RCC 7860 (cell line): ENCODE measurements around the gene VPS72.
"Not testable (repeated sequence)": the region's sequence is repeated elsewhere in the genome, so short reads cannot be mapped to it uniquely, and the experiment has no call there.

Source experiments
- DNase-seq: peaks from one replicate; pipeline ENCODE4 v3.0.0-alpha.2; 2015; ENCODE audit warnings: low spot score
- FAIRE-seq: peaks from 2 replicates; lab custom pipeline; 2012; peaks lifted over from hg19 to GRCh38; lab: Jason Lieb, UNC

The VPS72 gene, protein sequence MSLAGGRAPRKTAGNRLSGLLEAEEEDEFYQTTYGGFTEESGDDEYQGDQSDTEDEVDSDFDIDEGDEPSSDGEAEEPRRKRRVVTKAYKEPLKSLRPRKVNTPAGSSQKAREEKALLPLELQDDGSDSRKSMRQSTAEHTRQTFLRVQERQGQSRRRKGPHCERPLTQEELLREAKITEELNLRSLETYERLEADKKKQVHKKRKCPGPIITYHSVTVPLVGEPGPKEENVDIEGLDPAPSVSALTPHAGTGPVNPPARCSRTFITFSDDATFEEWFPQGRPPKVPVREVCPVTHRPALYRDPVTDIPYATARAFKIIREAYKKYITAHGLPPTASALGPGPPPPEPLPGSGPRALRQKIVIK

DNA sequence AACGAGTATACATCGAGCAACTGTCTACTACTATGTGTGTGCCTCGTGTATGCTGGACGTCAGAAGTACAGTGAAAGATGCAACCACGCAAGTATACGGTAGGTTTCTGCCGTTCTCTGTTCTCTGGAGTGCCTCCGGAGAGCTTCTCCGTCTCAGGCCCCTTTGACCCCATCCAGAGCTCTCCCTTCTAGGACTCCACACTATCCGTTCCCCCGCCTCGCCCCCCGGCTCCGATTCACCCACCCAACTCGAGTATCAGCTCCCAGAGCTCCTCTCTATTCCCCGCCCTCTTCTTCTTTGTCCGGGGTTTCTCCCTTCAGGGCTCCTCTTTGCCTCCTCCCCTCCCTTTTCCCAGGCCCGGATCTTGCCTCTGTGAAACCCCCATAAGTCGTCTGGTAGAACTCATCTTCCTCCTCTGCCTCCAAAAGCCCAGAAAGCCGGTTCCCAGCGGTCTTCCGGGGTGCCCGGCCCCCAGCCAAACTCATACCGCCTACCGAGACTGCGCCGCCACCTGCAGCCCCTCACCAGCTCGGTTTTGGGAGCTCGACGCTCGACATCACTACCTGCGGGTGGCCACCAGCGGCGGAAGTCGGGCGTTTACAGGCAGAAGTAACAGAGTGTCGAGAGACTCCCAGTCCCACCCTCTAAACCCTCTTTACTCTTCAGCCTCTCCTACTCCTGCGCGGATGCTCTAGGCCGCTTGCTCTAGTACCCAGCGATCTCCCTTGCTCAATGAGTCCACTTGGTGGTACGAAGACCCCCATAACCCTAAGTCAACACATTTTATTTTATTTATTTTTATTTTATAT is at the start of gene VPS72:
Gene VPS72, minus strand, starts transcription at position 561 of the 809 bp plus-strand sequence. Its CDS starts 76 bp downstream, at position 485.
- no peak for FAIRE-seq
- peak; percentile 80 for DNase-seq

DNA sequence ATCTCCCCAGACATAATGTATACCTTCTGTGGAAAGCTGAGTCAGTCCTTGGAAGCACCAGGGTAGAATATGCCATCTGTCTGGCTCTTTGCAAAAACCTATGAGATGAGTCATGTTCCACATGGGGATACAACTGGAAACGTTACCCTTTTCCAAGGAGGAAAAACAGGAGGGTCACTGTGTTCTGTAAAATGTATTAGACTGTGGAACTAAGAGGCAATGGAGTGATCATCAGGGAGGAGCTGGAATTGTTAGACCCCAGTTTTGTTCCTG is 48.4 kb upstream of the VPS72 start:
- DNase-seq (peak; percentile 74), FAIRE-seq (peak; percentile 91)

DNA sequence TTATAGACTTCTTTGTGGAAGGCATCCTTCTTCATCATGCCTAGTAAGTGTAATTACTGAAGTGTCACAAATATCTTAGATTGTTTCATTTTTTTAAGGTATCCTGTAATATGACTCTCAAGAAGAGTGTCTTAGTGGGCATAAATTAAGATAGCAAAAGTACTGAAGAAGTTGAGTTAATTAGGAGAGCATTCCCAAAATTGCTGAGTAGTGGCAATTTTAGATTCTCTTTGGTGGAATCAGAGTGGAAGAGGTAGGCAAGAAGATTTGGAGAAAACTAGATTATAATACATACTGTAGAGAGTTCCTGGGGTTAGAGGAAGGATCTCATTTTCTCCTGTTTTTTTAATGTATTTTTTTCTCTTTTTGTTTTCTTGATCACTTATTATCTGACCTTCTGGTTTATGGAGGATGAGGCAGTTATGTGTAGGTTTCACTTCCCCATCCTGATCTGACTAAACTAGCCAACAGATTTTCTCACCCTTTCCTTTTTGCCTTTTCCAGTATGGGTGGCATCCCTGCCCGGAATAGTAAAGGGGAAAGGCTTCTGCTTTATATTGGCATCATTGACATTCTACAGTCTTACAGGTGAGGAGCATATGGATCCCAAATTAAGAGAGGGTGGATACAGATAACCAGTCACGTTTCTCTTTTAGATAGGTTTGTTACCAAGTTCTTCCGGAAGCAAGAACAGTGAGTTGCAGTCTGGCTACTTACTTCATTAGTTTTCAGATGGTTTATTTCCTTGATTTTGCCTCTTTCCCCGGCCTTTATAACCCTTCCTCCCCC is 47.9 kb upstream of the VPS72 start:
- DNase-seq: no peak
- FAIRE-seq: no peak

DNA sequence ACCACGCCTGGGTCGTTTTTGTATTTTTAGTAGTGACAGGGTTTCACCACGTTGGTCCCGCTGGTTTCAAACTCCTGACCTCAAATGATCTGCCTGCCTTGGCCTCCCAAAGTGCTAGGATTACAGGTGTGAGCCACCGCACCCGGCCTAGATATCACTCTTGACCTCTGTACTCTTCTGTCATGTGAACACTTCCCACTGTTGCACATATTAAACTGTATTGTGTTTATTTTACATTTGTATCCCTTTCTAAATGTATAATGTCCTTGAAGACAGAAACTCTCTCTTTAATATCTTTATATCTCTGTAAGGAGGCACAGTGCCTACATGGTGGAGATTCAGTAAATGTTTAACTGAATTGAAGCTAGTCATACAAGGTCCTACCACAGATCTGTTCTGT is 45.2 kb upstream of the VPS72 start:
- DNase-seq (no peak), FAIRE-seq (peak; percentile 46)

DNA sequence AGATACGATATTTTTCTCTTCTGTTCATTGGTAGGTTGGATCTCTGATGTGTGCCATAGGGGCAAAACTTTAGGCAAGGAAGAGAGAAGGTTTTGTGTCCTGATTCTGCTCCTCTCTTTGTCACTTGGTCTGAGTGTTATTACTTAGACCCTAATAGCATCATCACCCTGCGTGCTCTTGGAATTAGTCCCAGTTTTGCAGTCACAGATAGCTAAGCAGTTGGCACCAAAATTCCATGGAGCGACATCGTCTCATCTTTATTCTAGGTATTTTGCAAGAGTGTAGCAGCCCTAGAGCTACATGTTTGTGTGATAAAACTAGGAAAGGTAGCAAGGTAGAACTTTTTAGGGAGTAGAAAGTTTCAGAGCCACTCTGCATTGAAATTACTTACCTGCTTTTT is 32.1 kb upstream of the VPS72 start:
- FAIRE-seq: no peak
- no peak for DNase-seq

DNA sequence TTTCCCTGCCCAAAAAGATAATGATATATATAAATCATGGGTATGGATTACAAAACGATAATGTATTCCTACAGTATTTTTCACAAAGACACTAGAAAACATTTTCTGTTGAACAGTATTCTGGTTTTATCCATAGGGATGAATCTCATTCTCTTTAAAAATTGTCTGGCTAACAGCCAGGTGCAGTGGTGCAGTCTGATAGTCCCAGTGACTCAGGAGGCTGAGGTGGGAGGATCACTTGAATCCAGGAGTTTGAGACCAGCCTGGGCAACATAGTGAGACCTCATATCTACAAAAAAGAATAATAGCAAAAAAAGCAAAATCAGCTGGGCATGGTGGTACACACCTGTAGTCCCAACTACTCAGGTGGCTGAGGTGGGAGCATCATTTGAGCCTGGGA is 31.6 kb upstream of the VPS72 start:
- DNase-seq: no peak
- no peak for FAIRE-seq

DNA sequence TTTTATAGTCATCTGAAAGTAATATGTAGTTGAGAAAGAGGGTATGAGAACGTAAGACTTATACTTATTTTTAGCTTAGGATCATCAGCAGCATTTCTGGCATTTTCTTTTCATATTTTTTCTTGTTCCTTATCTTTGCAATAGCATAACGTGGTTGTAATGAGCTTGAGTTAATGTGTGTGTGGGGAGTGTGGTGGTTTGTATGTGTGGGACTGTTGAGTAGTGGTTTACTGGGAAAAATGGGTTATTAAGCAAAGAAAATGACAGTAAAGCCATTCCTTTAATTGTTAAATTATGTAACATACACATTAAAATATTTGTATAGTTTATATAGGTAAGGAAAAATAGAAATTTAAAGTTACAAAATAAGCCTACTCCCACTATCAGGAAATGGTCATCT is 23.6 kb upstream of the VPS72 start:
- DNase-seq (no peak), FAIRE-seq (no peak)

DNA sequence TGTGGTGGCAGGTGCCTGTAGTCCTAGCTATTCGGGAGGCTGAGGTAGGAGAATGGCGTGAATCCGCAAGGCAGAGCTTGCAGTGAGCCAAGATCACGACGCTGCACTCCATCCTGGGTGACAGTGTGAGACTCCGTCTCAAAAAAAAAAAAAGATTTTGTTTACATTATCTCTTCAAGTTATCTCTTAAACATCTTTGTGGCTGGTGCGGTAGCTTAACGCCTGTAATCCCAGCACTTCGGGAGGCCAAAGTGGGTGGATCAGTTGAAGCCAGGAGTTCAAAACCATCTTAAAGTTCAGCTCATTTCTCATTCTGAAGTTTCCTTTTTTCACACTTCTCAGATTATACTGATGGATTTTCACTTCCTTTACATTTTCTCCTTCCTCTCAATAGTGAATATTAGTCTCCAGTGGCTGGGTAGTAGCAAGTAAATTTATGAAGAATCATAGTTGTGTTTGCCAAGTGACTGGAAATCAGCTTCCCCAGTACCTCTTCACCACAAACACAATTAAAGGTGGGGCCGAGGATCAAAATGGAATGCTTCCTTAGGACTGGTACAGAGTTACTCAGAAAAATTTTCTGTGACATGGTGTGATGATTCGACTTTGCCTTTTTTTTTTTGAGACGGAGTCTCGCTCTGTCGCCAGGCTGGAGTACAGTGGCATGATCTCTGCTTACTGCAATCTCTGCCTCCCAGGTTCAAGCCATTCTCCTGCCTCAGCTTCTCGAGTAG is 22.1 kb upstream of the VPS72 start:
- DNase-seq (no peak), FAIRE-seq (no peak)

DNA sequence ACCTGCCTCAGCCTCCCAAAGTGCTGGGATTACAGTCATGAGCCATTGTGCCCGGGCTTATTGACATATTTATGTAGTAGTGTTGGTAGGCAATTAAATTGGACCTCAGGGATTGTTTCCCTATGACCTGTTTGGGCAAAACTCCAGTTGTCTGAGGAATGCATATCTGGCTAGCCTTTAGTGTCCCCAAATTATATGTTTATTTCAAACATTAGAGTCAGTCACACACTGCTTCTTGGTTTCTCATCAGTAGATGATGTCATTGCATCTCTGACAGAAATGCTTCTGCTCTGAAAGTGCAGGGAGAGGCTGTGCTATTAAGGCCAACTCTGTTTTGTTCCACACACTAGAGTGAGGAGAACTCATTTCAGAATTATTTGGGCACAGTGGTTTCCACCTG is 20.8 kb upstream of the VPS72 start:
- FAIRE-seq: no peak
- DNase-seq: no peak

DNA sequence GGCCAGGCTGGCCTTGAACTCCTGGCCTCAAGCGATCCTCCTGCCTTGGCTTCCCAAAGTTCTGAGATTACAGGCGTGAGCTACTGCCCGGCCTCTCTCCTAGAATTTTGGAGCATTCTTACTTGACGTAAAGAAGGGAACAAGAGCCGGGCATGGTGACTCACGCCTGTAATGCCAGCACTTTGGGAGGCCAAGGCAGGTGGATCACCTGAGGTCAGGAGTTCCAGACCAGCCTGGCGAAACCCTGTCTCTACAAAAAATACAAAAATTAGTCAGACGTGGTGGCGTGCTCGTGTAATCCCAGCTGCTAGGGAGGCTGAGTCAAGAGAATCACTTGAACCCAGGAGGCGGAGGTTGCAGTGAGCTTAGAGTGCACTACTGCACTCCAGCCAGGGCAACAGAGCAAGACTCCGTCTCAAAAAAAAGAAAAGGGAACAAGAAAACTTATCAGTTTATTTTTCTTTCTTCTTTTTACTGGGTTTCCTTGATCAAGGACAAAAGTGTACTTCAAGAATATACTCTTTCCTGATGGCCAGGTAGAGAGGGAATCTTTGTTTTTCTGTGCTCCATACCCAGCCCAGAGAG is 15.5 kb upstream of the VPS72 start:
- FAIRE-seq, DNase-seq: not testable (repeated sequence)

DNA sequence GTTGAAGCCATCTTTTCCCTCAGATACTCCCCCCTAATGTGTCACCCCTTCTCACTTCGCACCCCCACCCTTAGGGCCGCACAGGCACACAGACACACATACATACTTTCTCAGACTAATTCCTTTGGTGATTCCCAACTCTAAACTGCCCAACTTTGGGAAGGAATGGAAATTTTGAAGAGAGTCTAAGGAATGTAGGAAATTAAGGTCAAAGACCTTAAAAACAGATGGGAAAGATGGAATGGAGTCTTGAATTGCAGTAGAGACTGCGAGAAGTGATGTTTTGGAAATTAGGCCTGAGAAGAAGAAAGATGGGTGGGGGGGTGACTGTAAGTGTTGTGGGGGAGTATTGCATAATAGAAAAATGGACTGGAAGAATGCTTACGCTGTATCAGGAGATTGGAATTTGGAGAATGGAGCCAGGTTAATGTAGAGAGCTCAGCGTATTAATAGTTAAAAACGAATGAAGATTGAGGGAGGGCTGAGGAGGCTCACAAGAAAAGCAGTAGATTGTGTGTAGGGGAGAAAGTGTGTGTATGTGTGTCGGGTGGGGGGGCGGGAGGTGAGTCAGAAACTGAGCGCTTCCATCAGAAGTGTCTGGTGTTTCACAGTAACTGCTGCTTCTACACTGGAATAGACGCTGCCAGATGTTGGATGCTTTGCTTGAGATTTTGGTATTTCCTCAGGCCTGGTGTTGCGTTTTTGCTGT is 10.0 kb upstream of the VPS72 start:
- DNase-seq: peak; percentile 94
- FAIRE-seq: no peak

DNA sequence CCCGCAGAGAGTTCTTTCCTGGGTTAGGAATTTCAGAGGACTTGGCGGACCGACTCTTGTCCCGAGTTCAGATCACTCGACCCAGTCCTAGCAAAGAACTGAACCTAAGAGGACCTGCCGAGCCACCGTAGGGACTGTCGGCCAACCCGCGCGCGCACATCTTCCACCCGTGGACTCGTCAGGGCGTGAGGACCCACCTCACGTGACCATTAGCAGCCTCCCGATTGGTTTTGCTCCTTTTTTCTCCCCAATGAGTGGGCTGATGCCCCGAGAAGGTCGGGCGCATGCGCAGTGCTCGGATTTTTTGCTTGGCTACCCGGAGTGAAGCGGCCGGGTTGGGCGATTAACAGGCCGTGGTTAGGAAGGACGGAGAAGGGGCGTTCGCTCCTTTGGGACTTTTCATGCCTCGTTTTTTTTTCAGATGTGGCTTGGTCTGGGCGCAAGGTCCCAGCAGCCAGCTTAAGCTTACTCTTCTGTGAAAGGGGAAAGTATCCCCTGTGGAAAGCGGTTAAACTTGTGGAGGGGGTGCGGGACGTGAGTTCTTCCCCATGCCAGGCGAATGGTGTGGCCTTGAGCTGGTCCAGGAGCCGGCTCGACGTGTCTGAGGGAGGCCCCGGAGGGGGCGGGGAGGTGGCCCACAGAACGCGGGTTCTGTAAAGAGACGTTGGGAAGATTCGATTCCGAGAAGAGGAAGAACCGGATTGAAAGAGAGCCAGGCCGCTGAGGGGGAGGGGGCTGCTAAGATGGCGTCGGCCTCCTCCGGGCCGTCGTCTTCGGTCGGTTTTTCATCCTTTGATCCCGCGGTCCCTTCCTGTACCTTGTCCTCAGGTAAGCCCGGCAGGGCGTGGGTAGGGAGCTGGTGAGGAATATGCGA is 8.5 kb upstream of the VPS72 start, which contains the start of gene PIP5K1A:
Gene PIP5K1A, plus strand, starts transcription at position 299 of the 874 bp plus-strand sequence. Its CDS starts 445 bp downstream, at position 744.
- peak; percentile 77 for FAIRE-seq
- DNase-seq: peak; percentile 98

DNA sequence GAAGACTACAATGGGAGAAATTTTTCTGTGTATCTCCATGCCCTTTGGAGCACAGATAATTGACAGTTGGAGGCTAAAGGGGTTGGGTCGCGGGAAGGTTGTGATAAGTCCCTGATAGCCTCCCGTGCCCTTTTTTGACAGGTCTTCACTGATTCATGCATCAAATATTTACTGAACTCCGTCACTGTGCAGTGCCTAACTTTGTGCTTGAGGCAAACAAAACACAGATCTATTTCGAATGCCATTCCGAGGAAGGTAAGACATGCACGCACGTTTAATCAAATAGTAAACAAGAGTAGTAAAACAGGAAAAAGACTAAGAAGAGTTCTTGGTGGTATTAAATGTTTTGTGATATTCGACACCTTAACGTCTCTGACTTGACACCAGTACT is 7.9 kb upstream of the VPS72 start:
- no peak for FAIRE-seq
- peak; percentile 58 for DNase-seq

DNA sequence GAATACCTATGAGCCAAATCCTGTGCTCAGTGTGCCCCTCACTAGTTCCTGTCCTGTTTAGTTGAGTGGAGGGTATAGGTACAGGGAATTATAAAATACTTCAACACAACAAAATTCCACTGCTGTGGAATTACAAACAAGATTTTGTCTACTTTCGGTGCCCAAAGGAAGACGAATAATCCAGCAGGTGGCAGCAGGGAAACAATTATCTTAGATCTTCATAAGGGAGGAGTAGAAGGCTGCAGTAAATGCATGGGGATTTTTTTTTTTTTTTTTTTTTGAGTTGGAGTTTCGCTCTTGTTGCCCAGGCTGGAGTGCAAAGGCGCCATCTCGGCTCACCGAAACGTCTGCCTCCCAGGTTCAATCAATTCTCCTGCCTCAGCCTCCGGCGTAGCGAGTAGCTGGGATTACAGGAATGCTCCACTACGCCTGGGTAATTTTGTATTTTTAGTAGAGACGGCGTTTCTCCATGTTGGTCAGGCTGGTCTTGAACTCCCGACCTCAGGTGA is 6.3 kb upstream of the VPS72 start:
- peak; percentile 88 for DNase-seq
- peak; percentile 79 for FAIRE-seq

DNA sequence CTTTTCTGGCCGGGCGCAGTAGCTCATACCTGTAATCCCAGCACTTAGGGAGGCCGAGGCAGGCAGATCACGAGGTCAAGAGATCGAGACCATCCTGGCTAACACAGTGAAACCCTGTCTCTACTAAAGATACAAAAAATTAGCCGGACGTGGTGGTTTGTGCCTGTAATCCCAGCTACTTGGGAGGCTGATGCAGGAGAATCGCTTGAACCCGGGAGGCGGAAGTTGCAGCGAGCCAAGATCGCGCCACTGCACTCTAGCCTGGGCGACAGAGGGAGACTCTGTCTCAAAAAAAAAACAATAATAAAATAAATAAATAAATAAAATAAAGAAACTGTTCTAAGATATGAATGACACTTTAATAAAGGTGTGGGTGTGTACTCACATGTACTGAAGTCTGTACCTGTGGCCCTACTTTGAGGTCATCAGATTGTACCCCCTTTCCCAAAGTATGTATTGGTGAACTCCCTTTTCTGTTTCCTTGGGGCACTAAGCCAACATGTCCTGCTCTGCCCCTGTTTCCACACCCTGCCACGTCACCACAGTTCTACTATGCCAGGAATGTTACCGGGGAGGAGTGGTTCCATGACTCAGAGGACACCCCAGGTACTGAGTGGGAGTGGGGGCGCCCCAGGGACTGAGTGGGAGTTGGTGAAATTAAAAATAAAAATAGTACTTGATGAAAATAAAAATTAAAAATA is 5.0 kb upstream of the VPS72 start:
- peak; percentile 82 for FAIRE-seq
- DNase-seq: peak; percentile 94

DNA sequence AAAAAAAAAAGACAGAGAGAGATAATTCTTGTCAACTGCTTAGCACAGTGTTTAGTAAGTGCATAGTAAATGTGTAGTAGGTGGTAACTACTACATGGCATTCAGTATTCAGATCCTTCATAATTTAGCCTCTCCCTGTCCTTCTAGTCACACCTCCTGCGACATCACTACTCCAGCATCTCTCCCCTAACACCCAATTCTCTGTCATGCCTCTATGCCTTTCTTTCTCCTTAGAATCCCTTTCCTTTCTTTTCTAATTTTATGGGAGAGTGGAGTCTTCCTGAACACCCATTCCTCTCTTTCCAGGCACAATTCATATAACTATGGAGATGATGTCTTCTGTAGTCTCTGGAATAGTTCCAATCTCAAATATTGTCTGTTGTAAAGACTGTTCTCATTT is 3.9 kb upstream of the VPS72 start:
- DNase-seq: no peak
- no peak for FAIRE-seq

DNA sequence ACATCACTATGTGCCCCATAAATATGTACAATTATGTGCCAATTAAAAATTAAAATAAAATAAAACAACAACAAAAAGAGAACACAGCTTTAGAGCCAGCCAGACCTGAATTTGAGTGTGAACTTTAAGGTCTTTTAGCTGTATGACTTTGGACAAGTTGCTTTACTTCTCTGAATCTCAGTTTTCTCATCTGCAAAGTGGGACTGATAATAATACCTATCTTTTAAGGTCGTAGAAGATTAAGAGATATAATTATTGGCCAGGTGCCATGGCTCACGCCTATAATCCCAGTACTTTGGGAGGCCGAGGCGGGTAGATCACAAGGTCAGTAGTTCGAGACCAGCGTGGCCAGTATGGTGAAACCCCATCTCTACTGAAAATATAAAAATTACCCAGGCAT is 3.3 kb upstream of the VPS72 start:
- DNase-seq (no peak), FAIRE-seq (no peak)

DNA sequence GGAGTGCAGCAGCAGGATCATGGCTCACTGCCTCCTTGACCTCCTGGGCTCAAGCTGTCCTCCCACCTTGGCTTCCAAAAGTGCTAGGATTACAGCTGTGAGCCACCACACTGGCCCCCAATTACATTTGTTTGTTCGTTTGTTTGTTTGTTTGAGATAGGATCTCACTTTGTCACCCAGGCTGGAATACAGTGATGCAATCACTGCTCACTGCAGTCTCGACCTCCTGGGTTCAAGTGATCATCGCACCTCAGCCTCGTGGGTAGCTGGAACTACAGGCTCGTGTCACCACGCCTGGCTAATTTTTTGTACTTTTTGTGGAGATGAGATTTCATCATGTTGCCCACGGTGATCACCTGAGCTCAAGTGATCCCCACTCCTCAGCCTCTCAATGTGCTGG is 2.0 kb upstream of the VPS72 start:
- no peak for FAIRE-seq
- no peak for DNase-seq
